Retinal pigment epithelial cell (primary cell): Measurements from ENCODE around the gene RPS6KB2.

Source experiments
- DNase-seq: peaks from one replicate; pipeline ENCODE4 v3.0.0-alpha.2; 2010; ENCODE audit warnings: low read depth
- H3K4me3 ChIP-seq: 2 replicates; pipeline ENCODE4 v1.5.1; 2011; ENCODE audit warnings: mild to moderate bottlenecking, low read length, control low read depth, moderate library complexity
- TF ChIP-seq, protein P1 (sequence below): conservative IDR thresholded peaks from 2 replicates; pipeline ENCODE4 v1.5.1; 2011; ENCODE audit warnings: low read depth, low read length, control low read depth, inconsistent platforms

The RPS6KB2 gene

GRCh38 chr11:67384851-67385366 lies 43.4 kb upstream of the RPS6KB2 start:
- H3K4me3 ChIP-seq = no peak overlapping the region
- TF ChIP-seq, protein P1, sequence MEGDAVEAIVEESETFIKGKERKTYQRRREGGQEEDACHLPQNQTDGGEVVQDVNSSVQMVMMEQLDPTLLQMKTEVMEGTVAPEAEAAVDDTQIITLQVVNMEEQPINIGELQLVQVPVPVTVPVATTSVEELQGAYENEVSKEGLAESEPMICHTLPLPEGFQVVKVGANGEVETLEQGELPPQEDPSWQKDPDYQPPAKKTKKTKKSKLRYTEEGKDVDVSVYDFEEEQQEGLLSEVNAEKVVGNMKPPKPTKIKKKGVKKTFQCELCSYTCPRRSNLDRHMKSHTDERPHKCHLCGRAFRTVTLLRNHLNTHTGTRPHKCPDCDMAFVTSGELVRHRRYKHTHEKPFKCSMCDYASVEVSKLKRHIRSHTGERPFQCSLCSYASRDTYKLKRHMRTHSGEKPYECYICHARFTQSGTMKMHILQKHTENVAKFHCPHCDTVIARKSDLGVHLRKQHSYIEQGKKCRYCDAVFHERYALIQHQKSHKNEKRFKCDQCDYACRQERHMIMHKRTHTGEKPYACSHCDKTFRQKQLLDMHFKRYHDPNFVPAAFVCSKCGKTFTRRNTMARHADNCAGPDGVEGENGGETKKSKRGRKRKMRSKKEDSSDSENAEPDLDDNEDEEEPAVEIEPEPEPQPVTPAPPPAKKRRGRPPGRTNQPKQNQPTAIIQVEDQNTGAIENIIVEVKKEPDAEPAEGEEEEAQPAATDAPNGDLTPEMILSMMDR = no peak
- DNase-seq = no peak

DNA sequence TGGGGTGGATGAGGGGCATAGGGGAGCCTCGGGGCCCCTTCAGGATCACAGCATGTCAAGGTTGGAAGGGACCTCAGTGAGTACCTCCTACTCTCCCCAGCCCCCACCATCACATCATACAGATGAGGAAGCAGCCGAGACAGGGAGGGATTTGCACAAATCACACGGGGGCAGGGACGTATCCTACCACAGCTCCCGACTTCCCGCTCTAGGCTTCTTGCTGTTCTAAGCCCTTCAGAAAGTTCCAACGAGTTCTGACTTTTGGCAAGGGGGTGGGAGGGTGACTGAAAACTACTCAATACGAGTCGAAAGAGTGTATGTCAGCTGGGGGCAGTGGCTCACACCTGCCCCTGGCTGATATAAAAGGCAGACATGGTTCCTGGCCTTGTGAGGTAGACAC lies 41.2 kb upstream of the RPS6KB2 start:
- DNase-seq = no peak
- TF ChIP-seq, protein P1 = no peak
- H3K4me3 ChIP-seq = no peak overlapping the region

GRCh38 chr11:67387518-67387917 lies 40.8 kb upstream of the RPS6KB2 start:
- TF ChIP-seq, protein P1 = no peak
- DNase-seq = no peak
- no peak overlapping the region for H3K4me3 ChIP-seq

DNA sequence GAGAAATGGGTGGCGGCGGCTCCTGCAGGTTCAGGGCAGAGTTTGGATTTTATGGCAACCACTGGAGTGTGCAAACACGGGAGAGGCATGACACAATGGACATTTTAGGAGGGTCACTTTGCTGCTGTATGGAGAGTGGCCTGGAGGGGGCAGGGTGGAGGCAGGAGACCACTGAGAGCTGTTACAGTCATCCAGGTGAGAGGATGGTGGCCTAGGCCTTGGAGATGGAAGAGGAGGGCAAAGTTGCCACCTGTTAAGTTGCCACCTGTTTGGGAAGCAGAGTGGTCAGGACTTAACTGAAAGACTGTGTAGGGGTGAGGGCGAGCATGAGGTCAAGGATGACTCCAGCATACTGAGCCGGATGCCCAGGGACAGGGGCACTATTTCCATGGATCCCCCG lies 38.8 kb upstream of the RPS6KB2 start:
- DNase-seq = no peak
- TF ChIP-seq, protein P1 = peak; percentile 85
- H3K4me3 ChIP-seq = no peak overlapping the region

GRCh38 chr11:67390947-67391303 lies 37.4 kb upstream of the RPS6KB2 start:
- peak overlapping the region; percentile 62 for H3K4me3 ChIP-seq
- no peak for DNase-seq
- TF ChIP-seq, protein P1 = no peak

GRCh38 chr11:67391304-67392182 lies 36.8 kb upstream of the RPS6KB2 start, which contains the start of gene RAD9A:
Gene RAD9A, plus strand, starts transcription at chr11:67391986. Its CDS starts 59 bp downstream, at chr11:67392045.
- peak within 1 kb of the TSS; percentile 62 for H3K4me3 ChIP-seq
- DNase-seq = peak; percentile 76
- TF ChIP-seq, protein P1 = no peak
